ENCODE results near the gene LAMA4.

LAMA4 gene

DNA sequence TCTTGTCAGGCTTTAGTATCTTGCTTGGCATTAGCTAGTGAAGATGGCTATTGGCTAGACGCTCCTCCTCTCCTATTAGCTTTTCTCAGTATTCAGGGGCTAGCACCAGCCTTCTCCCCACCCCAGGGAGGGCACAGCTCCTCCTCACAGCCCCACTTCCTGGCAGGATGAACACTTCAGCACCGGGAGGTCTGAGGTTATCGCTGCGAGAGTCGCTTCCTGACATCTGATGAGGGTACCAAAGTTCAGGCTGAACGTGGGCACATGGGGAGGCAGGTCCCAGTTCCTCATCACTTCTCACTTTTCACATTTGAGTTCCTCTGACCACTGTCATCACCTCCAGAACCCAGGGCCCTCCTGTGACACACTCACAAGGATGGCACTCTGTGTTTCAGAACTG lies 66.6 kb downstream of the LAMA4 start:
- no peak for DNase-seq

GRCh38 chr6:112184951-112185350 lies 69.4 kb downstream of the LAMA4 start:
- no peak for DNase-seq

DNA sequence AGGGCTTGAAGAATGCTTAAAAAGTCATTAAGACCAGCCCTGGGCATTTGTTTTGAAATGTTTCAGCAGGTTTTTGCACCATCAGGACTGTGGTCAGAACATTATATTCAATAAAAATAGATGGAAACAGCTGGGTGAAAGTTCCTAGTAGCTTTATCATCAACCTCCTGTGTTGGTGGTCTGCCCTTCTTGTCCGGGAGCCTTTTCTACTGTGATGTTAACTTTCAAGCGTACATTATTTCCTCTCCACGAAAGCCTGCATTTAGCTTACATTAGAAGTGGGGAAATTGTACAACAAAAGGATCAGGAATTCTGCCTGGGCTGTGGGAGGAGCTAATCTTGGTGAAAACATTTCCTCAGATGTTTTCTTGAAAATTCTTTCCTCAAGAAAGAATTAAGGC lies 71.1 kb downstream of the LAMA4 start:
- DNase-seq = no peak

- DNase-seq = no peak
Measured at GRCh38 chr6:112181130-112181529, 73.2 kb downstream of the LAMA4 start.

- peak; percentile 75 for DNase-seq
Measured at GRCh38 chr6:112180095-112180820, 74.1 kb downstream of the LAMA4 start.

DNA sequence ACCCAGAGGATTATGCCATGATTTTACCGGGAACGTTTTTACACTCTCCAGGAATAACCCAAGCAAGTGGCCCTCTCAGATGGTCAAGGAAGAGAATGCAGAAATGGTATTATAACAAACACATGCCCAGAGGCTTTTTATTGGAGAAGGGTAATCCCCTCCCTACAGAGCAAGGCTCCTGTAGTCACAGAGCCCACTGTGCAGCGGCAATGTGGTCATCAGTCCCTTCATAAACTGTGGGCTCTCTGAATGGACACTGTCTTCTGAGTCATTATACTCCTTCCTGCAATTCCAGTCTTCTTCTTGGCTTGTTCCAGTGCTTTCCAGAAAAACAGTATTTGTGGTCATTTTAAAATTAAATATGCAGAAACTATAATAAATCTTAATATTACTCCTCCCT lies 74.7 kb downstream of the LAMA4 start:
- DNase-seq = no peak

DNA sequence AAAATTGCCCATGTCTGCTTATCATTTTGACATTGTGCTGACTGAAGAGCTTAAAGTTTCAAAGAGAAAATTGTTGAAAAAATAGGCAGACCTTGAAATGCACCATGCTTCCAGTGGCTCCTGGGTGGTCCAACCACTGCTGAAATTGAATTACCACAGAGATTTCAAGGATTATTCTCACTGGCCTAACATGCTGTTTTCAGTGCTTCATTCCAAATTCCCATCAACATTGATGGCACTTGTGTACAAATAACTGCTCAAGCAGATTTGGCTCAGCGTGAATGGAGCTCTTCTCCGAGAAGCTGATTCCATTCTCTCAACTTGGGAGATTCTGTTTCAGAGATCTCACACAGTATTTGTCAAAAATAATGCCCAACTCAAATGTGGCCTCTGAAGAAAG lies 75.5 kb downstream of the LAMA4 start:
- DNase-seq = no peak

DNA sequence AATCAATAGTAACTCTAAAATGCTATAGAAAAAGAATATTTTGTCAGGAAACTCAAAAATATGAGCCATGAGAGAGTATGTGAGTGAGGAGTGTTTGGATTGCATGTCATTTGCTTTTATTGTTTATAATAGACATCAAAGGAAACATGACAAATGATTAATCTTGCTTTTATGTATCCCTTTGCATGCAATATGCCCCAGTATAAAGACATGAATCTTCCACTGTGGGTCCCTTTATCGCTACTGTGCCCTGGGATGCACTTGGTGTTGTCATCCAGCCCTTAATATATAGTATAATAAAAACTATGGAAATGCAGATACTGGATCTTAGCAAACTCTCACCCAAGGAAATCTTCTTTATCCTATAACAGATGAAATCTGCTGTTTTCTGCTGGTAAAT lies 77.3 kb downstream of the LAMA4 start:
- DNase-seq = no peak

- DNase-seq = no peak
Measured at GRCh38 chr6:112176175-112176574, 78.2 kb downstream of the LAMA4 start.

DNA sequence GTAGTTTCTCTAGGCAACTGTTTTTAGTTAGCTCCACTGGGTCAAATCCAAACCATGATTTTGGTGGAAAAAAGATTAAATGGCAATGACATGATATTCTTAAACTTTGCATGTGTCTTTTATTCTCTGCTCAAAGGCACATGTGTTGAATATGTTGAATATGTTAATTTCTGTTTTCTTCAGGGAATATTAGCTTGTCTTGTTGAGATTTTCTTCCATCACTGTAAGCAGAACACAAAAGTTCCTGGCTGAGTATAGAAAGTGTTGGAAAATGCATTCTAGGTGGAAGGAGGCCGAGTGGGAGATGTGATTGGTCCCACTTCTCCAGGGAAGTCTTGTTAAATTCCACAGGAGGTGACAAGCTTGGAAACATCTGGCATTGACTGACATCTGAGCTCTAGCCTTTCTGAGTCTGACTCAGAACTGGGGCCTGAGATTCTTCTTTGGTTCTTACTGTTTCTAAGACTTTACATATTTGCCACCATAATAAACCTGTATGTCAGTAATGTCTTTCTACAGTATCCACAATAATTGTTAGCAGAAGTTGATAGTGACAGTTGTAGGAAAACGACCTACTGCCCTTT lies 81.1 kb downstream of the LAMA4 start:
- no peak for DNase-seq

- DNase-seq = no peak
Measured at GRCh38 chr6:112172540-112172939, 81.8 kb downstream of the LAMA4 start.

DNA sequence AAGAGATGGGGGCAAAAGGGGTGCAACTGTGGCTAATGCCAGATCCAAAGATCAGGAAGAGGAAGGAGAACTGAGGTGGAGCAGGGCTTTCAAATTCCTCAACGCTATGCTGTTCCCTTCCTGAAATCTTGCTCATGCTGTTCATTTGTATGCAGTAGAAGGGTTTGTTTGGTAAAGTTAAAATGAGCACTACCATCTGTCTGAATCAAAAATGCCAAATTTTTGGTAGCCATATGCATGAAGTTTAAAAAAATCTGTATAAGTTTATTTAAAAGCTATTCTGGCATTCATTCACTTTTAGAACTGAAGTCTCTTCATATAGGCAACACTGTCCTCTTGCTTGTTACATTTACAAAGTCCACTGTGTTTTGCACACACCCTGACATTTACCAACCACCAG lies 84.8 kb downstream of the LAMA4 start:
- no peak for DNase-seq

DNA sequence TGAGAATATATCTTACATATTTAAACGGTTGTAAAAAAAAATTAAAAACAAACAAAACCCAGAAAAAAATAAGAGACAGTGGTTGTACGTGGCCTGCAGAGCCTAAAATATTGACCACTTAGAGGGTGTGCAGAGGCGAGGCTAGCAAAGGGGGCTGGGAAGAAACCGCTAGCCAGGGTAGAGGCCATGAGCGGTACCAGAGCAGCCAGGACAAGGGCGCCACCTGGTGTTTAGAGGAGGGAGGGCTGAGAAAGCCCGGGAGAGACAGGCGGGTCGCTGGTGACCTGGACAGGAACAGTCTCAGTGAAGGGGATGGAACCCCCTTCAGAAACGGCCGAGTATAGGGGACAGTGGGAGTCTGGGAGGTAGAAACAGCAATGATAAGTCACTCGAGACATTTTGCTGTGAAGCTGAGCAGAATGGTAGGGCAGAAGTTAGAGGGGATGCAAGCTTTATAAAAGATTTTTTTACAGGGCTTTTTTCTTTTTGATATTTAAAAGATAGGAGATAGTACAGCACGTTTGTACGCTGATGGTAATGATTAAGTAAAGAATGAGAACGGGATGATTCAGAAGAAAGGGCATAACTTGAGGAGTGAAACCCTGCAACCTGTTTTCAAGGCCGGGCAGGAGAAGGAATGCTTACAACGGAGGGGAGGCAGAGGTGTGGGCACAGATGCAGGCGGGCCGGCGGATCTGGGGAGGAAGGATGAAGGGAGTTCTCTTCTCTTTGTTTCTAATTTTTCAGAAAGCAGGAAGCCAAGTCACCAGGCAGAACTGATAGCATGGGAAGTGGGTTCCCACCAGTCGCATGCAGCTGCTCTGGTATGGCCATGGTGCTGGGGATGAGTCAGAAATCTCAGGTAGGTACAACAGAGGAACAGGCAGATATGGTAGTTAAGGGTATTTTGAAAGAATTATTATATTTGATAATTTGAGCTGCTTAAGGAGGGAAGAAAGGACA lies 90.8 kb downstream of the LAMA4 start:
- DNase-seq = peak; percentile 74

GRCh38 chr6:112160745-112161144 lies 93.6 kb downstream of the LAMA4 start:
- no peak for DNase-seq

- no peak for DNase-seq
Measured at GRCh38 chr6:112156668-112157067, 97.7 kb downstream of the LAMA4 start.

DNA sequence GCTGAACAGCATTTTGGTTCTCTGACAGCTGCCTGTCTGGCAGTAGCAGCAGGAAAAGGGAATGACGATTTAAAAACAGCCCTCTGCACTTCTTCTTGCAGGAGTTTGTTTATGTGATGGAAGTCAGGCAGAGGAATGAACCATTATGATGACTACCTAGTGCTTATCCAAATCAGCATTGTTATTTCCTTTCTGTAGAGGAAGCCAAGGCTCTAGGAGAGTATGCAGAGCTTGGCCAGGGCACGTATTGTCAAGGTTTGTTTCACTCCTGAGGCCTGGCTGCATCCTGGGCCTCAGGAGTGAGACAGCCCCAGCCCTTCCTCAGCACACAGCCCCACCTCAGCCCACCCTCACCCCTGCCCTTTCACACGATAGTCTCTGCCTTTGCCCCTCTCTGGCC lies 98.5 kb downstream of the LAMA4 start:
- DNase-seq = no peak

- no peak for DNase-seq
Measured at GRCh38 chr6:112154711-112155110, 99.7 kb downstream of the LAMA4 start.

GRCh38 chr6:112153926-112154607 lies 100.3 kb downstream of the LAMA4 start:
- no peak for DNase-seq

DNA sequence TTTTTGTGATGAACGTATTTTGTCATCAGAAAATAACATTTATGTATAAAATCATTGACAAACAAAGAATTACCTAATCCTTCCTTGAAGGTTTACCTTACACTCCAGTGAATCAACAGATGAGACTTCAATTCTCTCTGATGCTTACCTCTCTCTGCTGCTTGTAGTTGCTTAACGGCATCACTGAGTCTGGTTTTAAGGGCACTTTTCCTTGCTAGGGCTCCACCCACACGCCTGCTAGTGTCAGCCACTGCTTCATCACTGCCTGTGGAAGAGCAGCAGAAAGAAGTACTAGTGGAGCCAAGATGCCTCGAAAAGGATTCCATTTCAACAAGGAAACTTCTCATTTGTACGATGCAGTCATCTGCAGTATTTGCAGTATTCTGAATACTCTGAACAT lies 104.0 kb downstream of the LAMA4 start:
- DNase-seq = no peak

- DNase-seq = no peak
Measured at GRCh38 chr6:112149719-112150263, 104.6 kb downstream of the LAMA4 start.

GRCh38 chr6:112149236-112149635 lies 105.1 kb downstream of the LAMA4 start:
- no peak for DNase-seq

DNA sequence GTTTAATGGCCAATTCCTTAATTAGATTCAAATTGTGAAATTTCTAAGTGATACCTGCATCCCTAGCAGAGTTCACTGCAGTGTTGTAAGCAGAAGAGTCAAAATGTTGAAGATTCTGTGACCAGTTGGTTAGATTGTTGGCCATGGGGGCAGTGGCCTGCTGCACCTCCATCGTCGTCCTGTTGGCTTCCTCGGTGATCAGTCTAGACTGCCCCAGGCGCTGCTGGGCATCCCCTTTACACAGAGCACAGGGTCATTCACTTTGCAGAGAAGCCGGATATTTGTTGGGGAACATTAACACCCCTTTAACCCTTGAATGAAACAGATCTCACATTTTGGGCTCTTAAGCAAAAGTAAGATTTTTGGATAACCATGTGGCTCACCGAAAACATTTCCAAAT lies 106.3 kb downstream of the LAMA4 start:
- no peak for DNase-seq

DNA sequence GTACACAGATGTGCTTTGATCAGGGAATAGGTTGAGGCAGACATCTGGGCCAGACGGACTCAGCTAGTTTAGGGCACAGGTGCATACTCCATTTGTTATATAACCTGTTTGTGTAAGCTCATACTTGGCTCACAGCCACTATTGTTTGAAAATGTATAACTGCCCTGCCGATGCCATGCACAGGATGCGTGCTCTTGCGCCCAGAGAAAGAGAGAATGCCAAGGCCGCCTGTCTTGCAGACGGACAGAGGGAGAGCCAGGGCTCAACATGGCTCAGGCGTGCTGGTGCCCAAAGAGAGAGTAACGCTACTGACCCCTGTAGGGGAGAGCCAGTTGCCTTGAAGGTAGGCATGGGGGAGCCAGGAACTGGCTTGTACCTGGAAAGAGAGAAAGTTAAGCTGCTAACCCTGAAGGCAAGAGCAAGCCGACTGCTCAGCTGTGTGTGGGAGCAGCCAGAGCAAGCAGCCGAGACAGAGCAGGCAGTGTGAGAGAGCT lies 109.2 kb downstream of the LAMA4 start:
- no peak for DNase-seq

Measured in CD4-positive, alpha-beta T cell treated with Interleukin-21 for 1 hour (primary cell).